ENCODE results near the gene USP40.

DNA sequence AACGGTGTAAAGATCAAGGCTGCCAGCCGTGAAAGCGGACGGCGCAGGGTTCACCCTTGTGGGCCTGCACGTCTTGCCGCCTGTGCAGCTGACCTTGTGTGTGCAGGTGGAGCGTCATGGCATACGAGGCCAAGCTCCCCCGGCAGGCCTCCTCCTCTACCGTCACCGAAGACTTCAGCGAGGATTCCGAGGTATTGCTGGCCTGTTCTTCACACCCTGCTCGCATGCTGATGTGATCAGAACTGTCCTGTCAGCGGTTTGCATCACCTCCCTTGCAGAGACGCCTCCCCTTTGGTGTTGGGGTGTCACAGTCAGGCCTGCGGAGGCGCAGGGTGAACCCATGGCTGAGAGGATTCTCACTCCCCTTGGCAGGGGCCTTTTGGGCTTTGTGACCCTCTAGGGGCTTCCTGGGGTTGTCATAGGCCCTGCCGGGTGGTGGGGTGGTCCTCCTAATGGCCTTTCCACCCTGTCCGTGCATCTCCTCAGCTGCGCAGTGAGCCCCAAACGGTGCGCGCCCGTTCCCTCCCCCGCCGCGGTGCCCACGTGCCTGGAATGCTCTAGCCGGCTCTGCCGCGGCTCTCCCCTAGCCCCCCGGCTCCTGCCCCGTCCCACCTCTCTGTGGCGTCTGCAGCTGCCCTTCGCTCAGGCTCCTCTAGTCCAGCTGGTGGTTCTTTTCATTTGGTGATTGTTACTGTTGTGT, 119.8 kb downstream of the USP40 start:
- TF ChIP-seq CTCF (IDR thresholded peaks at IDR 0.05): no peak
- TF ChIP-seq POLR2A (IDR thresholded peaks at IDR 0.05): no peak
- TF ChIP-seq POLR2AphosphoS5 (IDR thresholded peaks at IDR 0.05): no peak
